CD4-positive, alpha-beta T cell treated with Interleukin-6 for 4 hours (primary cell): ENCODE measurements around the gene BANP.
"Not testable (repeated sequence)": the region's sequence is repeated elsewhere in the genome, so short reads cannot be mapped to it uniquely, and the experiment has no call there.

Experiments
- DNase-seq: peaks from one replicate; pipeline ENCODE4 v3.0.0-alpha.2; 2020; ENCODE audit warnings: mixed read lengths

The BANP gene

GRCh38 chr16:88089071-88089470, 137.8 kb downstream of the BANP start:
- not testable (repeated sequence) for DNase-seq

- not testable (repeated sequence) for DNase-seq
Measured at GRCh38 chr16:88089632-88090376, 138.6 kb downstream of the BANP start.

- DNase-seq, result not testable (repeated sequence)
Measured at GRCh38 chr16:88090377-88091175, 139.3 kb downstream of the BANP start.

- not testable (repeated sequence) for DNase-seq
Measured at GRCh38 chr16:88091221-88091971, 140.2 kb downstream of the BANP start.

GRCh38 chr16:88091972-88092302, 140.7 kb downstream of the BANP start:
- DNase-seq, result not testable (repeated sequence)

GRCh38 chr16:88092791-88093555, 141.7 kb downstream of the BANP start:
- DNase-seq, result not testable (repeated sequence)

GRCh38 chr16:88093556-88094252, 142.5 kb downstream of the BANP start:
- not testable (repeated sequence) for DNase-seq

GRCh38 chr16:88094253-88094575, 143.0 kb downstream of the BANP start:
- DNase-seq, result not testable (repeated sequence)

- not testable (repeated sequence) for DNase-seq
Measured at GRCh38 chr16:88094900-88095299, 143.7 kb downstream of the BANP start.

GRCh38 chr16:88096659-88097058, 145.4 kb downstream of the BANP start:
- DNase-seq, result not testable (repeated sequence)

- not testable (repeated sequence) for DNase-seq
Measured at GRCh38 chr16:88098731-88099562, 147.7 kb downstream of the BANP start.

GRCh38 chr16:88099563-88099890, 148.3 kb downstream of the BANP start:
- no peak for DNase-seq

- DNase-seq, result not testable (repeated sequence)
Measured at GRCh38 chr16:88099956-88100355, 148.7 kb downstream of the BANP start.

- not testable (repeated sequence) for DNase-seq
Measured at GRCh38 chr16:88100801-88101622, 149.8 kb downstream of the BANP start.

GRCh38 chr16:88101623-88102105, 150.4 kb downstream of the BANP start:
- not testable (repeated sequence) for DNase-seq

- DNase-seq, result no peak
Measured at GRCh38 chr16:88102597-88102996, 151.4 kb downstream of the BANP start.

GRCh38 chr16:88103011-88103410, 151.8 kb downstream of the BANP start:
- no peak for DNase-seq

GRCh38 chr16:88103581-88104188, 152.5 kb downstream of the BANP start:
- DNase-seq, result no peak

- not testable (repeated sequence) for DNase-seq
Measured at GRCh38 chr16:88104363-88104762, 153.1 kb downstream of the BANP start.
